NCI-H2029 (cell line): ENCODE measurements around the gene AAMDC.
"Not testable (repeated sequence)": the region's sequence is repeated elsewhere in the genome, so short reads cannot be mapped to it uniquely, and the experiment has no call there.

ENCODE experiments used
- DNase-seq: peaks from one replicate; lab custom pipeline; 2025; lab: John Stamatoyannopoulos, UW

The AAMDC gene

DNA sequence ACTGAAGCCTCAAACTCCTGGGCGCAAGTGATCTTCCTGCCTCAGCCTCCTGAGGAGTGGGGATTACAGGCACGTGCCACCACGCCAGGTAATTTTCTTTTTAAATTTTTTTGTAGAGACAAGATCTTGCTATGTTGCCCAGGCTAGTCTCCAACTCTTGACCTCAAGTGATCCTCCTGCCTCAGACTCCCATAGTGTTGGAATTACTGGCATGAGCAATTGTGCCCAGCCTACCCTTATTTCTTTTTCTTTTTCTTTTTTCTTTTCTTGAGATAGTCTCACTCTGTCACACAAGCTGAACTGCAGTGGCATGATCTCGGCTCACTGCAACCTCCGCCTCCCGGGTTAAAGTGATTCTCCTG lies 63.9 kb downstream of the AAMDC start:
- DNase-seq, result no peak

DNA sequence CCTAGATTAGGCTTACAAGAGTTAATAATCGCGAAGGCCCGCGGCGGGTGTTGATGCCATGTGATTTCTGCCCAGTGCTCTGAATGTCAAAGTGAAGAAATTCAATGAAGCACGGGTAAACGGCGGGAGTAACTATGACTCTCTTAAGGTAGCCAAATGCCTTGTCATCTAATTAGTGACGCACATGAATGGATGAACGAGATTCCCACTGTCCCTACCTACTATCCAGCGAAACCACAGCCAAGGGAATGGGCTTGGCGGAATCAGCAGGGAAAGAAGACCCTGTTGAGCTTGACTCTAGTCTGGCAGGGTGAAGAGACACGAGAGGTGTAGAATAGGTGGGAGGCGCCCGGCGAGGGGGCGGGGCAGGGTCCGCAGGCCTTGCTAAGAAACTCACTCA lies 65.5 kb downstream of the AAMDC start:
- DNase-seq, result no peak

DNA sequence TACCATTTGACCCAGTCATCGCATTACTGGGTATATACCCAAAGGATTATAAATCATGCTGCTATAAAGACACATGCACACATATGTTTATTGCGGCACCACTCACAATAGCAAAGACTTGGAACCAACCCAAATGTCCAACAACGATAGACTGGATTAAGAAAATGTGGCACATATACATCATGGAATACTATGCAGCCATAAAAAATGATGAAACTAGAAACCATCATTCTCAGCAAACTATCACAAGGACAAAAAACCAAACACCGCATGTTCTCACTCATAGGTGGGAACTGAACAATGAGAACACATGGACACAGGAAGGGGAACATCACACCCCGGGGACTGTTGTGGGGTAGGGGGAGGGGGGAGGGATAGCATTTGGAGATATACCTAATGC lies 68.1 kb downstream of the AAMDC start:
- DNase-seq, result not testable (repeated sequence)

DNA sequence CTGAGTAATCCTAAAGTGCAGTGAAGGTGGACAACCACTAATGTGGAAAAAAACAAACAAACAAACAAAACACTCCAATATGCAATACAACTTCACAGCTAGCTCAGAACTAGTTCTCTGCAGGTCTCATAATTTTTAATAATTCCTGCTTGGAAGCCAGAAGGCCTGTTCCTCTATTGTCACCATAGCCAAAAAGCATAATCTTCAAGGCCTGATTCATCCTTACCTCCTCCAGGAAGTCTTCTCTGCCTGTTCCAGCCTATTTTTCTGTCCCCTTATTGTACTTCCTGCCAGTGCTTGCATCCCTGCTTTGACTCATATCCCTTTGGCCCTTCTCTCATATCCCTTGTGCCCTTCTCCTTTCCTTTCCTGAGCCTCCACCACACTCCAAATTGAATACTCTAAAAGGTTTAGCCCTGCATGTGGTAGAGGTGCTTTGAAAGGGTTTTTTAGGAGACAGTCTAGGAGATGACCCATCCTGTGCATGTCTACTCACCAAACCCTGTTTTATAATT lies 69.2 kb downstream of the AAMDC start:
- not testable (repeated sequence) for DNase-seq

DNA sequence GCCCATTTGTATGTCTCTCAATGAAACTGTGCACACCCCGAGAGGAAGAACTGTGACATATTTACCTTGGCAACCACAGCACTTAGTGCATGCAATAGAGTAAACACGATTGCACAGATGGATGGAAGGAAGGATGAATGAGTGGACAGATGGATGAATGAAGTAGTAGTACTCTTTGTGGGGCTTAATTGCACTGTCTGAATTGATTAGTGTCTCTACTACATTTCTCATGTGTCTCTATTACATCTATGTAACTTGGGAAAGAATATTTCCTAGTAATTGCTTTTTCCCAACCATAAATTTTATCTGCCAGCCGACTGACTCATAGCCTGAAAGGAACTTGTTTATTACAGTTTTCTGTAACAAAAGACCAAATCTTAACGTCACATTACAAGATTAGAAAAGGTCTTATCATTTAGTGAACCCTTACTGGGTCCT lies 69.7 kb downstream of the AAMDC start:
- peak; percentile 32 for DNase-seq

DNA sequence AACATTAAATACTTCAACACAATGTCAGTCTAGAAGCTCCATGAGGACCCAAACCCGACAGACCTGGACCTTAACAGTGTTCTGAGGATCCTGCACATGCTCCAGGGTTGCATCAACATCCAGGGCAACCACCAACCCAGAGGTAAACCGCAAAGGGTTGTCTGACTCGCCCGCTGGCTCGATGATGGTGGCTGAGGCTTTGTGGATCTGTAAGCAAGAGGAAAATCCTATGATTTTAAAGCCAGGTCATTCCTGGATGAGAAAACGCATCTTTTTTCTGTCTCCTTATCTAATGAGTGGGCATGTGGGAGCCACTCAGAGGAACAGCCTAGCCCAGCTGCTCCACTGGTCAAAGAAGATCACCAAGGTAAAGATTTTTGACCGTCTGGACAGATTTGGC lies 70.3 kb downstream of the AAMDC start:
- DNase-seq, result not testable (repeated sequence)

DNA sequence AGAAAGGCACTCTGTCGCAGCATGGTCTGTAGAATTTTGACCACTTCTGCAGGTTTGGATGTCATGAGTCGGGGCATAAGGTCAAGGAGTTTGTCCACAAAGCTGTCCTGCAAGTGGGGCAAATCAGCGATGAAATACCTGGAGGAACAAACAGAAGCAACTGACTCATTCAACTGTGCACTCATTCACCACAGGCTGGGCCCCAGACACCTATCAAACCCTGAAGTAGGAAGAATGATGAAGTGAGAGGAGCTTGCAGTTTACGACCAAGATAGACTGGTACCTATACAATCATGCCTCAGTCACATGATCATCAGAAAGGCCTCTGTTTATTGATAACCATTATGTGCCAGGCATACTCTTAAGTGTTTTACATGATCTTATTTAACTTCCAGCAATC lies 70.8 kb downstream of the AAMDC start:
- DNase-seq, result not testable (repeated sequence)

DNA sequence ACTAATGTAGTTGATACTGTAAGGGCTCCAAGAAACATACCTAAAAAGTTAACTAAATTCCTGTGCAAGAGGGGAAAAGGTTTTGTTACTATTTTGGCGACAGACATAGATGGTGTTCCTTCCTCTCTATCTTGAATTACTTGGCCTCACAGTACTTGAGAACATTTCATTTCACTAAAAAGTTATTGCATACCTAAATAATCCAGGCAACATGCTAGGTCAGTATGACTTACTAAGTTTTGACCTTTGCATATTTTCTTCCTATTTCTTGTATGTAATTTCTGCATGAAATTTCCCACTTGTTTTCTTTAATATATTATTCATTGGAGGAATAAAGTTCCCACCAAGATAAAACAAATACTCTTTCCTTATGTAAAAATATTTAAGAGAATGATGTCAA lies 74.0 kb downstream of the AAMDC start:
- DNase-seq, result not testable (repeated sequence)

DNA sequence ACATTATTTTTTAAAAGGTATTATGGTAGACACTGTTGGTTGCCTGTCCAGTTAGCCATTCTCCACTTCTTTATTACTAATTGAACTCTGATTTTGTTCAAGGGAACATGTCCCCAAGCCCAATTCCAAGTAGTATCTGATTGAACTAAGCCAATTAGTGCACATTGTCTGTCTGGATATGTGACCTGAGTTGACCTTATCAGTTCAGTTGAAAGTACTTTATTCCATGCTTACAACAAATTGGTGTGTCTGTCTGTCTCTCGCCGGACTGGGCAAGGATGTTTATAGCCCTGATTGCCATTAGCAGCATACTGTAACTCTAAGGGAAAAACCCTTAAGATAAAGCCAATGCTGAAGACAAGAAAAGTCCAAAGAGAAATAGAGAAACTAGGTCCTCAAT lies 87.9 kb downstream of the AAMDC start:
- no peak for DNase-seq

DNA sequence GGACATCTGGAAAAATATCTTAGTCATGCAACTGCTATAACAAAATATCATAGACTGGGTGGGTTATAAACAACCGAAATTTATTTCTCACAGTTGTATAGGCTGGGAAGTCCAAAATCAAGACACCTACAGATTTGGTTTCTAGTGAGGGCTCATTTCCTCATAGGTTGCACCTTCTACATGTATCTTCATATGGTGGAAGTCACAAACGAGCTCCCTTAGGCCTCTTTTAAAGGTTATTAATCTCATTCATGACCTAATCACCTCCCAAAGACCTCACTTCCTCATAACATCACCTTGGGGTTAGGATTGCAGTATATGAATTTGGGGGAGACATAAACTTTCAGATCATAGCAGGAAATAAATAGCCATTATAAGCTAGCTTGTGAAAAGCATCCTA lies 88.3 kb downstream of the AAMDC start:
- no peak for DNase-seq

DNA sequence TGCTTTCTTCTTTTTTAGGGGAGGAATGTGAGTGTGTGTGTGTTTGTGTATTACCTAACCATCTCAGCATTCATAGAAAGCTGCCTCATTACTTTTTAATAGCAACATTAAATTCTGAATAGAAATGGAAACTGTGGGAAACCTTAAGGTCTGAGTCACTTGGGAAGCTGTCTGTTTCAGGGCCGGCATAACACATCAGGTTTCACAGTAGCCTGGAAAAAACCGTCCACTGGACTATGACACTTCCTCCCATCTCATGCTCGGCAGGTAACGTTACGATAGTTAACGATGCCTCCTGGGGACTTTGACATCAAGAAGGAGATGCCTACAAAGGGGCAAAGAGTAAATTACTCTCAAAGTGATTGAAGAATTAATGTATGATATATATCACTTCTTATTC lies 89.9 kb downstream of the AAMDC start:
- DNase-seq, result not testable (repeated sequence)

DNA sequence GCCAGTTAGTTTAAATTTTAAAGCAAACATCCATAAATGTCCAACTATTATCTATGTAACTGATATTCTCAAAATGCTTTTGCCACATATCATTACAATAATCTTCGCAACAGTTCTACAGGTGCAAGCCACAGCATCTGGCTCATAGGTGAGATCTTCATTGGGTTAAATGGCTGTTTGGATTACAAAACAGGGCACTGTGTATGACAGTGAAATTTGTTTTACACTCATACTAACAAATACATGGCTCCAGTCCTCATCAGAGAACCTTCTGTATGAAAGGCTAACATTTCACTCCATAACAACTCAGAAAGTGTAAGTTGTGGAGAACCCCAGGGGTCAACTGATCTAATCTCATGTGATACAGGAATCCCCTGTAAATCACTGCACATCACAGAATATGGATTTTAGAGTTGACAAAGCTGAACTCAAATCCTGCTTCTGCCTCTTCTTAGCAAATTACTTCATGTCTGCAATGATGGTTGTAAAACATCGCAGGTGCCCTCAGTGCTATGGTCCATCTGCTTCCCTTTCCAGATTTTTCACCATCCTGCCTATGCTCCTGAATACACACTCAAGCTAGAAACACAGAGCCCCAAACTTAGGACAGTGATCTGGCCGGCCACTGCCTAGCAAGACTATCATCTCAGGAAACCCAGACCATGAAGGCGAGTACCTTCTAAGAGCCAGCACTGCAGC lies 92.8 kb downstream of the AAMDC start:
- DNase-seq, result peak; percentile 31

DNA sequence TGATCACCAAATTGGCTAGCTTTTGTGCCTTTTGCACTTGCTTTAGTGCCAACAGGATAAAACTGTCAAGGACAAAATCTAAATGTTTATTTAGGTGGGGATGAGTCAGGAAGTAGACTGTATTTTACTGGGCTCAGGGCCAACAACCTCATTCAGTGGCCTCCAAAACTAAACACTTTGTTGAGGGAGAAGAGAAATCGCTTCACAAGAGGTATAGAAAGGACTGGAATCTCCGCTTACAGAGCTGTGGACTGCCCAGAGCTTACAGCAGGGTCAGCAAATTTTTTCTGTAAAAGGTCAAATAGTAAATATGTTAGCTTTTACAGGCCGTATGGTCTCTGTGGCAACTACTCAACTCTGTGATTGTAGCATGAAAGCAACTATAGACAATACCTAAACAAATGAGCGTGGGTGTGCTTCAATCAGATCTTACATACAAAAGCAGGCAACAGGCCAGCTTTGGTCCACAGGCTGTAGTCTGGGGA lies 93.4 kb downstream of the AAMDC start:
- peak; percentile 89 for DNase-seq

DNA sequence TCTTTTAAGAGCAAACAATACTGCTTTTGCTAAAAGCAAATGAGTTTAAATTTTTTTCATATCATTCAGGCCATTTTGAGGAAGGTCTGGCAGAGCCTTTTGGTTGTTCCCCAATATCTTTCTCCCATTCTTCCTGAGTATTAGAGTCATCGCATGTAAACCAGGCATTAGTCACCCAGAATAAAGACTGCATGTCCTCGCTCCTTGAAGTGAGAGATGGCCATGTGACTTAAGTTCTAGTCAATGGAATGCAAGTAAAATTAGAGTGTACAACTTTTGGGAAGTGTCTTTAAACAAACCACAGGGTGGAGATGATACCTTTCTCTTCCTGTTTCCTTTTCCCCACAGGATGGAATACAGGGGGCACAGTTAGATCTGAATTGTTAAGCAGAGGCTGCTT lies 96.8 kb downstream of the AAMDC start:
- not testable (repeated sequence) for DNase-seq
